AG10803 (cell line): ENCODE data around the gene FAT1.
"Not testable (repeated sequence)": the region's sequence is repeated elsewhere in the genome, so short reads cannot be mapped to it uniquely, and the experiment has no call there.

Experiments
- DNase-seq: peaks from one replicate; pipeline ENCODE4 v3.0.0; 2010; ENCODE audit warnings: low read depth
- H3K4me3 ChIP-seq: 2 replicates; pipeline ENCODE4 v1.5.1; 2011; ENCODE audit warnings: mild to moderate bottlenecking, low read length, control low read depth
- CTCF ChIP-seq: conservative IDR thresholded peaks from 2 replicates; pipeline ENCODE4 v1.5.1; 2011; ENCODE audit warnings: mild to moderate bottlenecking, low read length, control low read depth, inconsistent platforms

The FAT1 gene

GRCh38 chr4:186676531-186677161 lies 47.0 kb downstream of the FAT1 start:
- peak; percentile 89 for DNase-seq
- no peak overlapping the region for H3K4me3 ChIP-seq
- no peak for TF ChIP-seq CTCF

GRCh38 chr4:186669735-186670134 lies 53.9 kb downstream of the FAT1 start:
- no peak for DNase-seq
- no peak for TF ChIP-seq CTCF
- H3K4me3 ChIP-seq = 0 out of 2 replicates have a peak overlapping the region, but pooled peaks have one; percentile 9

- DNase-seq = peak; percentile 89
- peak overlapping the region; percentile 40 for H3K4me3 ChIP-seq
- TF ChIP-seq CTCF = peak; percentile 46
These were observed 54.4 kb downstream of the FAT1 start for GRCh38 chr4:186669159-186669731.

- no peak for DNase-seq
- no peak overlapping the region for H3K4me3 ChIP-seq
- TF ChIP-seq CTCF = no peak
These were observed 56.9 kb downstream of the FAT1 start for GRCh38 chr4:186666750-186667149.

GRCh38 chr4:186666252-186666651 lies 57.4 kb downstream of the FAT1 start:
- DNase-seq = no peak
- no peak overlapping the region for H3K4me3 ChIP-seq
- TF ChIP-seq CTCF = no peak

GRCh38 chr4:186660403-186660802 lies 63.3 kb downstream of the FAT1 start:
- TF ChIP-seq CTCF = no peak
- no peak overlapping the region for H3K4me3 ChIP-seq
- DNase-seq = no peak

- no peak for DNase-seq
- TF ChIP-seq CTCF = no peak
- H3K4me3 ChIP-seq = no peak overlapping the region
These were observed 63.7 kb downstream of the FAT1 start for GRCh38 chr4:186659935-186660334.

GRCh38 chr4:186659456-186659855 lies 64.2 kb downstream of the FAT1 start:
- not testable (repeated sequence) for H3K4me3 ChIP-seq, DNase-seq
